ENCODE results near the gene FAM163A. TPM values are rescaled to one million over a fixed set of nuclear protein-coding genes. Genes with fewer than 3 reads are reported as not detected.

Gene FAM163A
- total RNA-seq, 4 donors from 2014 or later, result 0.29 TPM; not detected in 3

- WGBS, result 80% methylated on average over 36 of the region's 37 CpGs
- no peak for DNase-seq (ENCODE audit: low spot score in 2 of 2)
- Histone ChIP-seq H3K9me3 (no peaks in the 10 kb centered on the region), H3K27me3 (no peaks in the 10 kb centered on the region), H3K4me3 (no peak overlapping the region), H3K36me3 (no peaks in the 10 kb centered on the region), H3K27ac (no peak overlapping the region), H3K4me1 (peaks cover 24% of the 10 kb centered on the region)
- TF ChIP-seq POLR2AphosphoS5 (IDR thresholded peaks at IDR 0.05), result no peak
- no peak for TF ChIP-seq EP300 (IDR thresholded peaks at IDR 0.05)
- no peak for TF ChIP-seq CTCF (IDR thresholded peaks at IDR 0.05)
- TF ChIP-seq POLR2A (IDR thresholded peaks at IDR 0.05), result no peak
Measured at GRCh38 chr1:179812501-179813292, 69.6 kb downstream of the FAM163A start.

DNA sequence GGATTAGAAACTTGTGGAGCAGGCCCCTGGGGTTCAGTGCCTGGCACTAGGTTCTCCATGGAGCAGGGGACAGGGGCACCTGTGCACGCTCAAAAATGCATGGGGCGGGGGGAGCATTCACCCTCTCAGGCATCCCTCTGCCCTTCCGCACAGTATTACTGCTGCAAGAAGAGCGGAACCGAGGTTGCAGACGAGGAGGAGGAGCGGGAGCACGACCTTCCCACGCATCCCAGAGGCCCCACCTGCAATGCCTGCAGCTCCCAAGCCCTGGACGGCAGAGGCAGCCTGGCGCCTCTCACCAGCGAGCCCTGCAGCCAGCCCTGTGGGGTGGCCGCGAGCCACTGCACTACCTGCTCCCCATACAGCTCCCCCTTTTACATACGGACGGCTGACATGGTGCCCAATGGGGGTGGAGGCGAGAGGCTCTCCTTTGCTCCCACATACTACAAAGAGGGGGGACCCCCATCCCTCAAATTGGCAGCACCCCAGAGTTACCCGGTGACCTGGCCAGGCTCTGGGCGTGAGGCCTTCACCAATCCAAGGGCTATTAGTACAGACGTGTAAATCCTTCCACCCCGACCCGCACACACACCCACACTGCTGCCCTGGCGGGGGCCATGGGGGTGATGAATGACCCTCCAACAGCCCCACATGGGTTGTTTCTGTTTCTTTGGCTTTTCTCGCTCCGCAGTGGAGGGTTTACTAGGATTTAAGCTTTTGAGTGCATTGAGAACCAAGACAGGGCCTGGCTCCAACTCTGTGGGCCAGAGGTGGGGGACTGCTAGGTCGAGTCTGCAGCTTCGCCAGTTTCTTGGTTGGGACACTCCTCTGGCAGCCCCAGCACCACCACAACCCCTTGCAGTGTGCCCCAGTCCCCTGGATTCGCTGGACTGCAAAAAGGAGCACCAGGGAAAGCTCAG is 70.8 kb downstream of the FAM163A start:
- Histone ChIP-seq H3K27ac (no peak overlapping the region), H3K36me3 (no peaks in the 10 kb centered on the region), H3K9me3 (no peaks in the 10 kb centered on the region), H3K4me3 (peak overlapping the region; percentile 52), H3K4me1 (peaks cover 24% of the 10 kb centered on the region), H3K27me3 (no peaks in the 10 kb centered on the region)
- WGBS, result 80% methylated on average over 23 of the region's 28 CpGs
- DNase-seq (ENCODE audit: low spot score in 2 of 2), result peak in 1 of 2 donors; percentile 56
- TF ChIP-seq POLR2AphosphoS5 (IDR thresholded peaks at IDR 0.05) (no peak), CTCF (IDR thresholded peaks at IDR 0.05) (no peak), EP300 (IDR thresholded peaks at IDR 0.05) (no peak), POLR2A (IDR thresholded peaks at IDR 0.05) (no peak)

- Histone ChIP-seq H3K4me3 (peak overlapping the region; percentile 52), H3K9me3 (no peaks in the 10 kb centered on the region), H3K36me3 (no peaks in the 10 kb centered on the region), H3K27ac (no peak overlapping the region), H3K27me3 (no peaks in the 10 kb centered on the region), H3K4me1 (peaks cover 24% of the 10 kb centered on the region)
- no peak for DNase-seq (ENCODE audit: low spot score in 2 of 2)
- TF ChIP-seq CTCF (IDR thresholded peaks at IDR 0.05) (no peak), EP300 (IDR thresholded peaks at IDR 0.05) (no peak), POLR2A (IDR thresholded peaks at IDR 0.05) (no peak), POLR2AphosphoS5 (IDR thresholded peaks at IDR 0.05) (no peak)
- 1% methylated on average over 16 of the region's 16 CpGs for WGBS
Measured at GRCh38 chr1:179814546-179814838, 71.4 kb downstream of the FAM163A start.

- Histone ChIP-seq H3K9me3 (no peaks in the 10 kb centered on the region), H3K27ac (no peak overlapping the region), H3K4me1 (peaks cover 21% of the 10 kb centered on the region), H3K36me3 (no peaks in the 10 kb centered on the region), H3K4me3 (peak overlapping the region; percentile 52), H3K27me3 (no peaks in the 10 kb centered on the region)
- no peak for DNase-seq (ENCODE audit: low spot score in 2 of 2)
- TF ChIP-seq EP300 (IDR thresholded peaks at IDR 0.05) (no peak), POLR2A (IDR thresholded peaks at IDR 0.05) (no peak), CTCF (IDR thresholded peaks at IDR 0.05) (no peak), POLR2AphosphoS5 (IDR thresholded peaks at IDR 0.05) (no peak)
- 44% methylated on average over 5 of the region's 5 CpGs for WGBS
Measured at GRCh38 chr1:179815641-179816040, 72.5 kb downstream of the FAM163A start.

Data from suprapubic skin (tissue), 4 donors.